ENCODE data around the gene TFR2. TPM values are rescaled to one million over a fixed set of nuclear protein-coding genes. Genes with fewer than 3 reads are reported as not detected.
"Not testable (repeated sequence)": the region's sequence is repeated elsewhere in the genome, so short reads cannot be mapped to it uniquely, and the experiment has no call there.

The TFR2 gene
- total and polyA plus RNA-seq, 5 donors from 2014 or later, result 1.2 to 8.0 (median 1.5) TPM

DNA sequence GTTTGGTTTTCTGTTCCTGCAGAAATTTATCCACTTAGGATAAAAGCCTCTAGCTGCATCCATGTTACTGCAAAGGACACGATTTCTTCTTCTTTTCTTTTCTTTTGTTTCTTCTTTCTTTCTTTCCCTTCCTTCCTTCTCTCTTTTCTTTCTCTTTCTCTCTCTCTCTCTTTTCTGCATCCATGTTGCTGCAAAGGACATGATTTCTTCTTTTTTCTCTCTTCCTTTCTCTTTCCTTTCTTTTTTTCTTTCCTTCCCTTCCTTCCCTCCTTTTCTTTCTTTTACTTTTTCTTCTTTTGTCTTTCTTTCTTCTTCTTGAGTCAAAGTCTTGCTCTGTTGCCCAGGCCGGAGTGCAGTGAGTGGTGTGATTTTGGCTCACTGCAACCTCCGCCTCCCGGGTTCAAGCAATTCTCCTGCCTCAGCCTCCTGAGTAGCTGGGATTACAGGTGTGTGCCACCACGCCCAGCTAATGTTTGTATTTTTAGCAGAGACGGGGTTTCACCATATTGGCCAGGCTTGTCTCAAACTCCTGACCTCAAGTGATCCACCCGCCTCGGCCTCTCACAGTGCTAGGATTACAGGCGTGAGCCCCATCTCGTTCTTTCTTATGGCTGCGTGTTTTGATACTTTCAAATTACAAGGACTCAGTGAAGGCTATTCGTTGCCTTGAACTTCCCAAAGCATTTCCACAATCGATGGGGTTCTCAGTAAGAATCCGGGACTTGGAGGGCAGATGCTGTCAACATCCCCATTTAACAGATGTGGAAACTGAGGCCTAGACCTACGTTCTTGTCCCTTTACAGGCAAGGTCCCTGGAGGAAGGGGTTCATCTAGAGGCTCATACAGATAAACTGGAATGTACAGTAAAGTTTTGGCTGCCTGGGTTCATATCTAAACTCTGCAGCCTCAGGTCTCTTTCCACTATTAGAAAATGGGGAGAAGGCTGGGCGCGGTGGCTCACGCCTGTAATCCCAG lies 30.3 kb upstream of the TFR2 start:
- DNase-seq (no peak), ATAC-seq (ENCODE audit: low read depth in 2 of 2) (no peak)
- Histone ChIP-seq H3K4me3 (ENCODE audit: low read depth, low read length) (no peak overlapping the region), H3K4me1 (ENCODE audit: control insufficient read depth, insufficient read depth, low read length, poor library complexity, severe bottlenecking) (peaks cover 15% of the 10 kb centered on the region), H3K27ac (ENCODE audit: insufficient read depth, low read length, poor library complexity, severe bottlenecking) (no peak overlapping the region), H3K27me3 (ENCODE audit: control insufficient read depth, insufficient read depth, low read length) (no peaks in the 10 kb centered on the region), H3K9me3 (ENCODE audit: control insufficient read depth in 2 of 2, low read length in 2 of 2) (no peaks in the 10 kb centered on the region), H3K36me3 (ENCODE audit: control insufficient read depth, insufficient read depth, low read length) (peaks cover 2% of the 10 kb centered on the region)
- Mint-ChIP-seq H3K36me3 (no peaks in the 10 kb centered on the region), H3K4me1 (peaks cover 0 to 12% (median 5%) of the 10 kb centered on the region in 4 donors), H3K27me3 (peaks cover 12% of the 10 kb centered on the region), H3K4me3 (peak overlapping the region; percentile 33 to 98 (median 66)), H3K27ac (peak overlapping the region in 1 of 3 donors; percentile 41), H3K9me3 (peaks cover 0 to 1% (median 0%) of the 10 kb centered on the region in 7 donors)

DNA sequence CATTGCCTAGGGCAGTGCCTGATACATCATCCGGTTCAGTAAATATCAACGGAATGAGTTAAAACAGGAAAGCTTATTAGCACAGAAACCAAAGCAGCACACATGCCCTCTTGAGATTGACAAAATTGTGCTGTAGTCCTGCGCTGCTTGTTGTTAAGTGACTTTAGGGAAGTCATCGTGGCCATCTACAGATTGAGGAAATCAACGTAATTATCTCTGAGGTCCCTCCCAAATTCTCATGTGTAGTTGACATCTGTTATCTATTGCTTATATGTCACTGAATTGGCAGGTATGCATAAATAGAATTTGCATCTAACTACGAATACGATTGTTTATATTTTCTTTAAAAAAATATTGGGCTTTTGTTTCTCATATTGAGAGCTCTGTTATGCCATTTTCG lies 28.7 kb upstream of the TFR2 start:
- peaks cover 27% of the 10 kb centered on the region for H3K27me3 Mint-ChIP-seq
- H3K36me3 Mint-ChIP-seq, result no peaks in the 10 kb centered on the region
- H3K4me3 Mint-ChIP-seq, result peak overlapping the region in 2 of 4 donors; percentile 8 to 38
- Histone ChIP-seq H3K36me3 (ENCODE audit: control insufficient read depth, insufficient read depth, low read length) (no peaks in the 10 kb centered on the region), H3K27ac (ENCODE audit: insufficient read depth, low read length, poor library complexity, severe bottlenecking) (no peak overlapping the region), H3K4me1 (ENCODE audit: control insufficient read depth, insufficient read depth, low read length, poor library complexity, severe bottlenecking) (peaks cover 6% of the 10 kb centered on the region), H3K4me3 (ENCODE audit: low read depth, low read length) (no peak overlapping the region), H3K9me3 (ENCODE audit: control insufficient read depth in 2 of 2, low read length in 2 of 2) (no peaks in the 10 kb centered on the region), H3K27me3 (ENCODE audit: control insufficient read depth, insufficient read depth, low read length) (no peaks in the 10 kb centered on the region)
- peaks cover 0 to 3% (median 0%) of the 10 kb centered on the region in 7 donors for H3K9me3 Mint-ChIP-seq
- ATAC-seq (ENCODE audit: low read depth in 2 of 2), result no peak
- no peak overlapping the region for H3K27ac Mint-ChIP-seq
- DNase-seq, result no peak
- H3K4me1 Mint-ChIP-seq, result peaks cover 0 to 8% (median 3%) of the 10 kb centered on the region in 4 donors

DNA sequence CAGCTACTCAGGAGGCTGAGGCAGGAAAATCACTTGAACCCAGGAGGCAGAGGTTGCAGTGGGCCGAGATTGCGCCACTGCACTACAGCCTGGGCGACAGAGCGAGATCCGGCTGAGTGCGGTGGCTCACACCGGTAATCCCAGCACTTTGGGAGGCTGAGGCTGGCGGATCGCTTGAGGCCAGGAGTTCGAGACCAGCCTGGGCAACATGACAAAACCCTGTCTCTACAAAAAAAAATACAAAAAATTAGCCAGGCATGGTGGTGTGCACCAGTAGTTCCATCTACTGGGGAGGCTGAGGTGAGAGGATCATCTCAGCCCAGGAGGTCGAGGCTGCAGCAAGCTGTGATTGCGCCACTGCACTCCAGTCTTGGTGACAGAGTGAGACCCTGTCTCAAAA lies 27.8 kb upstream of the TFR2 start:
- not testable (repeated sequence) for H3K9me3 Mint-ChIP-seq; H3K36me3 Mint-ChIP-seq; H3K4me3 Mint-ChIP-seq; ATAC-seq (ENCODE audit: low read depth in 2 of 2); H3K27ac ChIP-seq (ENCODE audit: insufficient read depth, low read length, poor library complexity, severe bottlenecking); H3K27ac Mint-ChIP-seq; H3K27me3 ChIP-seq (ENCODE audit: control insufficient read depth, insufficient read depth, low read length); H3K4me1 ChIP-seq (ENCODE audit: control insufficient read depth, insufficient read depth, low read length, poor library complexity, severe bottlenecking); H3K36me3 ChIP-seq (ENCODE audit: control insufficient read depth, insufficient read depth, low read length); DNase-seq; H3K4me1 Mint-ChIP-seq; H3K9me3 ChIP-seq (ENCODE audit: control insufficient read depth in 2 of 2, low read length in 2 of 2); H3K4me3 ChIP-seq (ENCODE audit: low read depth, low read length)
- H3K27me3 Mint-ChIP-seq, result peaks cover 27% of the 10 kb centered on the region

DNA sequence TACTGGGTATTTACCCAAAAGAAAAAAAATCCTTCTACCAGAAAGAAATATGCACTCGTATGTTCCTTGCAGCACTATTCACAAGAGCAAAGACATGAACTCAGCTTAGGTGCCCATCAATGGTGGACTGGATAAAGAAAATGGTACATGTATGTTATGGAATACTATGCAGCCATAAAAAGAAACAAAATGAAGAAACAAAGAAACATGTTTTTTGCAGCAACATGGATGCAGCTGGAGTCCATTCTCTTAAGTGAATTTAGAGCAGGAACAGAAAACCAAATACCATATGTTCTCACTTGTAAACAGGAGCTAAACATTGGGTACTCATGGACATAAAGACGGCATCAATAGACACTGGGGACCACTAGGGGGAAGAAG lies 26.7 kb upstream of the TFR2 start:
- DNase-seq, result no peak
- Mint-ChIP-seq H3K27me3 (peaks cover 22% of the 10 kb centered on the region), H3K36me3 (no peaks in the 10 kb centered on the region), H3K27ac (no peak overlapping the region), H3K9me3 (peaks cover 0 to 2% (median 0%) of the 10 kb centered on the region in 7 donors), H3K4me3 (peak overlapping the region in 1 of 4 donors; percentile 45), H3K4me1 (peaks cover 0 to 5% (median 1%) of the 10 kb centered on the region in 4 donors)
- H3K27me3 ChIP-seq (ENCODE audit: control insufficient read depth, insufficient read depth, low read length), result no peaks in the 10 kb centered on the region
- no peak for ATAC-seq (ENCODE audit: low read depth in 2 of 2)
- H3K27ac ChIP-seq (ENCODE audit: insufficient read depth, low read length, poor library complexity, severe bottlenecking), result no peak overlapping the region
- no peaks in the 10 kb centered on the region for H3K9me3 ChIP-seq (ENCODE audit: control insufficient read depth in 2 of 2, low read length in 2 of 2)
- H3K4me3 ChIP-seq (ENCODE audit: low read depth, low read length), result no peak overlapping the region
- H3K4me1 ChIP-seq (ENCODE audit: control insufficient read depth, insufficient read depth, low read length, poor library complexity, severe bottlenecking), result peaks cover 1% of the 10 kb centered on the region
- H3K36me3 ChIP-seq (ENCODE audit: control insufficient read depth, insufficient read depth, low read length), result no peaks in the 10 kb centered on the region

DNA sequence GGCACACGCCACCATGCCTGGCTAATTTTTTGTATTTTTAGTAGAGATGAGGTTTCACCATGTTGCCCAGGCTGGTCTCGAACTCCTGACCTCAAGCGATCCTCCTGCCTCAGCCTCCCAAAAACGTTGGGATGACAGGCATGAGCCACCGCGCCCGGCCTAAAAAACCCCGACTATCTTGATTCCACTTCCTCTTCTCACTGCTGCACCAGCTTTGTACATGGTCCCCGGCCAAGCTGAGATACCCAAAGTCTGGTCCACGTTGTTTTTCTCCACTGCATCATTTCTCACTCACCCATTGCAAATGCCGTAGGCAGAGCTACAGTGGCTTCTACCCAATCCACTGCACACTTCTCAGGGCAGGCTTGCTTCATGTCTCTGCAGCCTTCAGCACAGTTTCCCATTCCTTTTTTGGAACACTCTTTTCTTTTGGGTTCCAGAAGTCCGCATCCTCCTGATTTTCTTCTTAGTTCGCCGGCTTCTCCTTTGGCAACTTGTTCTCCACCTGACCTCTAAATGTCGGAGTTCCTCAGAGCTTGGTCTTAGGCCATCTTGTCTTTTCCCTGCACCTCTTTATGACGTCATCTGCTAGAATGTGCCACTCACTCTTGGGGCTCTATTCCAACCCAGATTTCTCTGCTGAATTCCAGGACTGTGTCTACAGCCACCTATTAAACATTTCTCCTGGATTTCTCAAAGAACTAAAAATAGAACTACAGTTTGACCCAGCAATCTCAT lies 26.1 kb upstream of the TFR2 start:
- Mint-ChIP-seq H3K36me3 (no peaks in the 10 kb centered on the region), H3K4me1 (peaks cover 0 to under 1% (median 0%) of the 10 kb centered on the region in 4 donors), H3K27ac (peak overlapping the region in 1 of 3 donors; percentile 57), H3K27me3 (peaks cover 19% of the 10 kb centered on the region), H3K4me3 (no peak overlapping the region), H3K9me3 (peaks cover 0 to 2% (median 0%) of the 10 kb centered on the region in 7 donors)
- DNase-seq, result no peak
- no peak overlapping the region for H3K4me3 ChIP-seq (ENCODE audit: low read depth, low read length)
- no peaks in the 10 kb centered on the region for H3K36me3 ChIP-seq (ENCODE audit: control insufficient read depth, insufficient read depth, low read length)
- no peaks in the 10 kb centered on the region for H3K9me3 ChIP-seq (ENCODE audit: control insufficient read depth in 2 of 2, low read length in 2 of 2)
- H3K4me1 ChIP-seq (ENCODE audit: control insufficient read depth, insufficient read depth, low read length, poor library complexity, severe bottlenecking), result no peaks in the 10 kb centered on the region
- no peaks in the 10 kb centered on the region for H3K27me3 ChIP-seq (ENCODE audit: control insufficient read depth, insufficient read depth, low read length)
- ATAC-seq (ENCODE audit: low read depth in 2 of 2), result no peak
- no peak overlapping the region for H3K27ac ChIP-seq (ENCODE audit: insufficient read depth, low read length, poor library complexity, severe bottlenecking)

DNA sequence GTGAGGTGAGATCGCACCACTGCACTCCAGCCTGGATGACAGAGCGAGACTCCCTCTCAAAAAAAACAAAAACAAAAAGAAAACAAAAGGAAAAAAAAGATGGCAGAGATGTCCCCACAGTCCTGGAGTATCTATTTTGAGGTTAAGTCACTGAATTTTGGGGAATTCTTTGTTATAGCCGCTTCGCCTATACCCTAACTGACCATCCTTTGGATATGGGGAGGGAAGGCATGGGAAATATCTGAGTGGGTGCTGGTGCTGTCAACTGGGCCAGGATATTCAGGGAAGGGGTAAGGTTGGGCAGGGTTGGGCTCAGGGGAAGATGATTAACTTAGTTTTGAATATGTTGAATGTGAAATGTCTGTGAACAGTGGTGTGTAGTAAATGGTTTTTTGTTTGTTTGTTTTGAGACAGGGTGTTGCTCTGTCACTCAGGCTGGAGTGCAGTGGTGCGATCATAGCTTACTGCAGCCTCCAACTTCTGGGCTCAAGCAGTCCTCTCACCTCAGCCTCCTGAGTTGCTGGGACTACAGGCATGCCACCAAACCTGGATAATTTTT lies 23.9 kb upstream of the TFR2 start:
- Histone ChIP-seq H3K36me3 (ENCODE audit: control insufficient read depth, insufficient read depth, low read length) (no peaks in the 10 kb centered on the region), H3K4me3 (ENCODE audit: low read depth, low read length) (no peak overlapping the region), H3K27ac (ENCODE audit: insufficient read depth, low read length, poor library complexity, severe bottlenecking) (no peak overlapping the region), H3K27me3 (ENCODE audit: control insufficient read depth, insufficient read depth, low read length) (no peaks in the 10 kb centered on the region), H3K4me1 (ENCODE audit: control insufficient read depth, insufficient read depth, low read length, poor library complexity, severe bottlenecking) (no peaks in the 10 kb centered on the region), H3K9me3 (ENCODE audit: control insufficient read depth in 2 of 2, low read length in 2 of 2) (no peaks in the 10 kb centered on the region)
- H3K4me1 Mint-ChIP-seq, result no peaks in the 10 kb centered on the region
- DNase-seq (no peak), ATAC-seq (ENCODE audit: low read depth in 2 of 2) (no peak)
- no peaks in the 10 kb centered on the region for H3K36me3 Mint-ChIP-seq
- H3K27ac Mint-ChIP-seq, result peak overlapping the region in 1 of 3 donors; percentile 78
- peaks cover 30% of the 10 kb centered on the region for H3K27me3 Mint-ChIP-seq
- H3K4me3 Mint-ChIP-seq, result no peak overlapping the region
- peaks cover 0 to 2% (median 0%) of the 10 kb centered on the region in 7 donors for H3K9me3 Mint-ChIP-seq

DNA sequence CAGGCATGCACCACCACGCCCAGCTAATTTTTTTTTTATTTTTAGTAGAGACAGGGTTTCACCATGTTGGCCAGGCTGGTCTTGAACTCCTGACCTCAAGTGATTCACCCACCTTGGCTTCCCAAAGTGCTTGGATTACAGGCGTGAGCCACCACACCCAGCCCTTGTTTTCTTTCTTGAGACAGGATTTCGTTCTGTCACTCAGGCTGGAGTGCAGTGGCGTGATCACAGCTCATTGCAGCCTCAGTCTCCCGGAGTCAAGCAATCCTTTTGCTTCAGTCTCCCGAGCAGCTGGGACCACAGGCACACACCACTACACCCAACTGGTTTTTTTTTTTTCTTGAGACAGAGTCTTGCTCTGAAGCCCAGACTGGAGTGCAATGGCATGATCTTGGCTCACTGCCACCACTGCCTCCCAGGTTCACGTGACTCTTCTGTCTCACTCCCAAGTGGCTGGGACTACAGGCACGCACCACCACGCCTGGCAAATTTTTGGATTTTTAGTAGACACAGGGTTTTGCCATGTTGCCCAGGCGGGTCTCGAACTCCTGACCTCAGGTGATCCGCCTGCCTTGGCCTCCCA lies 20.9 kb upstream of the TFR2 start:
- H3K9me3 Mint-ChIP-seq; H3K36me3 Mint-ChIP-seq; H3K4me3 ChIP-seq (ENCODE audit: low read depth, low read length); DNase-seq; H3K4me3 Mint-ChIP-seq; H3K4me1 ChIP-seq (ENCODE audit: control insufficient read depth, insufficient read depth, low read length, poor library complexity, severe bottlenecking); H3K4me1 Mint-ChIP-seq; H3K36me3 ChIP-seq (ENCODE audit: control insufficient read depth, insufficient read depth, low read length); ATAC-seq (ENCODE audit: low read depth in 2 of 2); H3K27me3 ChIP-seq (ENCODE audit: control insufficient read depth, insufficient read depth, low read length); H3K9me3 ChIP-seq (ENCODE audit: control insufficient read depth in 2 of 2, low read length in 2 of 2); H3K27ac ChIP-seq (ENCODE audit: insufficient read depth, low read length, poor library complexity, severe bottlenecking); H3K27ac Mint-ChIP-seq: not testable (repeated sequence)
- peaks cover 50% of the 10 kb centered on the region for H3K27me3 Mint-ChIP-seq
